DND-41 (cell line): ENCODE data around the gene ASB8.

Experiments used
- EZH2 ChIP-seq: IDR thresholded peaks from 3 replicates; pipeline ENCODE4 v1.6.1; 2012; ENCODE audit warnings: borderline replicate concordance, low read depth, mild to moderate bottlenecking, moderate library complexity, low read length, inconsistent platforms; ENCODE audit not compliant: severe bottlenecking
- TF ChIP-seq, protein P1 (sequence below): IDR thresholded peaks from 2 replicates; pipeline ENCODE4 v1.5.1; 2012; ENCODE audit warnings: borderline replicate concordance, low read length, moderate library complexity, mild to moderate bottlenecking; ENCODE audit not compliant: poor library complexity, severe bottlenecking; ENCODE audit errors: extremely low read depth

DNA sequence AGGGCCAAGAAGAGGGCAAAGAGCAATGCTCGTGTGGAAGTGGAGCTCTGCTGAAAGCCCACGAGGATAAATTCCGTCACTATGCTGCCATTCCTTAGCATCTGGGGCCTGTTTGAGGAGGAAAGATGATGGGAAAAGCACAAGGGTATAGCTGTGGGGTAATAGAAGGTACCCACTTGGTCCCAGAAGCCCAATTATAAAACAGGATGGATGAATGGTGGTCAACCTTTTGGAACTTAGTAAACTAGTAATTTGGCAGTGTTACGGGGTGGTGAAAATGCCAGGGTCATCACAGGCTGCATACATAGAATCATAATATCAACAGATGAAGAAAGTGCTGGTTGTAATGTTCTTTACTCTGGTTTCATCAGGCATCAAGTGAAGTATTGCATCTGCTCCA is 45.9 kb upstream of the ASB8 start, which contains the start of gene OR10AD1:
- TF ChIP-seq, protein P1, sequence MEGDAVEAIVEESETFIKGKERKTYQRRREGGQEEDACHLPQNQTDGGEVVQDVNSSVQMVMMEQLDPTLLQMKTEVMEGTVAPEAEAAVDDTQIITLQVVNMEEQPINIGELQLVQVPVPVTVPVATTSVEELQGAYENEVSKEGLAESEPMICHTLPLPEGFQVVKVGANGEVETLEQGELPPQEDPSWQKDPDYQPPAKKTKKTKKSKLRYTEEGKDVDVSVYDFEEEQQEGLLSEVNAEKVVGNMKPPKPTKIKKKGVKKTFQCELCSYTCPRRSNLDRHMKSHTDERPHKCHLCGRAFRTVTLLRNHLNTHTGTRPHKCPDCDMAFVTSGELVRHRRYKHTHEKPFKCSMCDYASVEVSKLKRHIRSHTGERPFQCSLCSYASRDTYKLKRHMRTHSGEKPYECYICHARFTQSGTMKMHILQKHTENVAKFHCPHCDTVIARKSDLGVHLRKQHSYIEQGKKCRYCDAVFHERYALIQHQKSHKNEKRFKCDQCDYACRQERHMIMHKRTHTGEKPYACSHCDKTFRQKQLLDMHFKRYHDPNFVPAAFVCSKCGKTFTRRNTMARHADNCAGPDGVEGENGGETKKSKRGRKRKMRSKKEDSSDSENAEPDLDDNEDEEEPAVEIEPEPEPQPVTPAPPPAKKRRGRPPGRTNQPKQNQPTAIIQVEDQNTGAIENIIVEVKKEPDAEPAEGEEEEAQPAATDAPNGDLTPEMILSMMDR: no peak
- no peak for TF ChIP-seq EZH2
